ENCODE results near the gene PCDHA6.
"Not testable (repeated sequence)": the region's sequence is repeated elsewhere in the genome, so short reads cannot be mapped to it uniquely, and the experiment has no call there.

PCDHA6 gene

GRCh38 chr5:140821375-140822280, 6.1 kb upstream of the PCDHA6 start, which contains the start of gene PCDHA5:
Gene PCDHA5 (plus strand): TSS chr5:140821613.
- no peak for DNase-seq

DNA sequence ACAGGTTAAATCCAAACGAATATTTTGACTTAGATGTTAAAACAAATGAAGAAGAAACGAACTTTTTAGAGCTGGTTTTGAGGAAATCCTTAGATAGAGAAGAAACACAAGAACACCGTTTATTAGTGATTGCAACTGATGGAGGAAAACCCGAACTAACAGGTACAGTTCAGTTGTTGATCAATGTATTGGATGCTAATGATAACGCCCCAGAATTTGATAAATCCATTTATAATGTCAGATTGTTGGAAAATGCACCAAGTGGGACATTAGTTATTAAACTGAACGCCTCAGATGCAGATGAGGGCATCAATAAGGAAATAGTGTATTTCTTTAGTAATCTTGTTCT, 5.5 kb upstream of the PCDHA6 start:
- no peak for DNase-seq

GRCh38 chr5:140822969-140823368, 4.8 kb upstream of the PCDHA6 start:
- not testable (repeated sequence) for DNase-seq

- no peak for DNase-seq
Observed at GRCh38 chr5:140823475-140823874, 4.3 kb upstream of the PCDHA6 start.

DNA sequence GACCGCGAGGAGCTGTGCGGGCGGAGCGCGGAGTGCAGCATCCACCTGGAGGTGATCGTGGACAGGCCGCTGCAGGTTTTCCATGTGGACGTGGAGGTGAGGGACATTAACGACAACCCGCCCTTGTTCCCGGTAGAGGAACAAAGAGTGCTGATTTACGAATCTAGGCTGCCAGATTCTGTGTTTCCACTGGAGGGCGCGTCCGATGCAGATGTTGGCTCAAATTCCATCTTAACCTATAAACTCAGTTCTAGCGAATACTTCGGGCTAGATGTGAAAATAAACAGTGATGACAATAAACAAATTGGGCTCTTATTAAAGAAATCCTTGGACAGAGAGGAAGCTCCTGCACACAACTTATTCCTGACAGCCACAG, 590 bp downstream of the PCDHA6 start:
- no peak for DNase-seq

- not testable (repeated sequence) for DNase-seq
Observed at GRCh38 chr5:140829511-140830501, 2.0 kb downstream of the PCDHA6 start.

- peak; percentile 15 for DNase-seq
Observed at GRCh38 chr5:140833993-140834392, 6.2 kb downstream of the PCDHA6 start, which contains the start of gene PCDHA7. Gene PCDHA7 (plus strand): TSS chr5:140834269. CDS start chr5:140834384, 115 bp downstream.

- not testable (repeated sequence) for DNase-seq
Observed at GRCh38 chr5:140834439-140835008, 6.8 kb downstream of the PCDHA6 start.

GRCh38 chr5:140835622-140836510, 8.1 kb downstream of the PCDHA6 start:
- DNase-seq = no peak

DNA sequence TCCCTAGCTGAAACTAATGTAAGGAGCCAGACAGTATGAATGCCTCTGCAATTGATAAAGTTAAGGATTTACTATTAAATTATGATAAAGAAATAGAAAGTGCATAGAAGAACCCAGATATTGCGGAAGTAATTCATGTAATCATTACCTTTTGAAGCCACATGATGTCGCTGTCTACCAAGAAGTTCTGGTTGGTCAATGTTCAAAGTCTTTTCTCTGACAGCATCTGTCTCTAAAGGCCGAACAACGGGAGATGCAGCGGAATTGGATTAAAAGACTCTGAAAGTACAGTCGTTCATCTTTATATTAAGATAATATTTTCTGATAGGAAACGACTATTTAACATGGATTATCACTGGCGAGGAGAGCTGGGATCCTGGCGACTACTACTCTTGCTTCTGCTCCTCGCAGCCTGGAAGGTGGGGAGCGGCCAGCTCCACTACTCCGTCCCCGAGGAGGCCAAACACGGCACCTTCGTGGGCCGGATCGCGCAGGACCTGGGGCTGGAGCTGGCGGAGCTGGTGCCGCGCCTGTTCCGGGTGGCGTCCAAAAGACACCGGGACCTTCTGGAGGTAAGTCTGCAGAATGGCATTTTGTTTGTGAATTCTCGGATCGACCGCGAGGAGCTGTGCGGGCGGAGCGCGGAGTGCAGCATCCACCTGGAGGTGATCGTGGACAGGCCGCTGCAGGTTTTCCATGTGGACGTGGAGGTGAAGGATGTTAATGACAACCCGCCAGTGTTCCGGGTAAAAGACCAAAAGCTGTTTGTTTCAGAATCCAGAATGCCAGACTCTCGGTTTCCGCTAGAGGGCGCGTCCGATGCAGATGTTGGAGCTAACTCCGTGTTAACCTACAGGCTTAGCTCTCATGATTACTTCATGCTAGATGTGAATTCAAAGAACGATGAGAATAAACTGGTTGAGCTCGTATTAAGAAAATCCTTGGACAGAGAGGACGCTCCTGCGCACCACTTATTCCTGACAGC, 13.5 kb downstream of the PCDHA6 start, which contains the start of gene PCDHA8:
Gene PCDHA8, plus strand, starts transcription at position 210 of the 985 bp plus-strand sequence. Its CDS starts 135 bp downstream, at position 345.
- DNase-seq = peak; percentile 34

DNA sequence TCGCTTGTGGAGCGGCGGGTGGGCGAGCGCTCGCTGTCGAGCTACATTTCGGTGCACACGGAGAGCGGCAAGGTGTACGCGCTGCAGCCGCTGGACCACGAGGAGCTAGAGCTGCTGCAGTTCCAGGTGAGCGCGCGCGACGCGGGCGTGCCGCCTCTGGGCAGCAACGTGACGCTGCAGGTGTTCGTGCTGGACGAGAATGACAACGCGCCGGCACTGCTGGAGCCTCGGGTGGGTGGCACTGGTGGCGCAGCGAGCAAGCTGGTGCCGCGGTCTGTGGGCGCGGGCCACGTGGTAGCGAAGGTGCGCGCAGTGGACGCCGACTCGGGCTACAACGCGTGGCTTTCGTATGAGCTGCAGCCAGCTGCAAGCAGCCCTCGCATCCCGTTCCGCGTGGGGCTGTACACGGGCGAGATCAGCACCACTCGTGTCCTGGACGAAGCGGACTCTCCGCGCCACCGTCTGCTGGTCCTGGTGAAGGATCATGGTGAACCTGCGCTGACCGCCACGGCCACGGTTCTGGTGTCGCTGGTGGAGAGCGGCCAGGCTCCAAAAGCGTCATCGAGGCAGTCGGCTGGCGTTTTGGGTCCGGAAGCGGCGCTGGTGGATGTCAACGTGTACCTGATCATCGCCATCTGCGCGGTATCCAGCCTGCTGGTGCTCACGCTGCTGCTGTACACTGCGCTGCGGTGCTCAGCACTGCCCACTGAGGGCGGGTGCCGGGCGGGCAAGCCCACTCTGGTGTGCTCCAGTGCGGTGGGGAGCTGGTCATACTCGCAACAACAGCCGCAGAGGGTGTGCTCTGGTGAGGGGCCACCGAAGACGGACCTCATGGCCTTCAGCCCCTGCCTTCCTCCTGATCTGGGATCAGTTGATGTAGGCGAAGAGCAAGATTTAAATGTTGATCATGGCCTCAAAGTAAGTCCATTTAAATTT, 15.3 kb downstream of the PCDHA6 start:
- DNase-seq = no peak

GRCh38 chr5:140848139-140849102, 20.7 kb downstream of the PCDHA6 start, which contains the start of gene PCDHA9:
Gene PCDHA9 (plus strand): TSS chr5:140848382. CDS start chr5:140848496, 114 bp downstream.
- not testable (repeated sequence) for DNase-seq

DNA sequence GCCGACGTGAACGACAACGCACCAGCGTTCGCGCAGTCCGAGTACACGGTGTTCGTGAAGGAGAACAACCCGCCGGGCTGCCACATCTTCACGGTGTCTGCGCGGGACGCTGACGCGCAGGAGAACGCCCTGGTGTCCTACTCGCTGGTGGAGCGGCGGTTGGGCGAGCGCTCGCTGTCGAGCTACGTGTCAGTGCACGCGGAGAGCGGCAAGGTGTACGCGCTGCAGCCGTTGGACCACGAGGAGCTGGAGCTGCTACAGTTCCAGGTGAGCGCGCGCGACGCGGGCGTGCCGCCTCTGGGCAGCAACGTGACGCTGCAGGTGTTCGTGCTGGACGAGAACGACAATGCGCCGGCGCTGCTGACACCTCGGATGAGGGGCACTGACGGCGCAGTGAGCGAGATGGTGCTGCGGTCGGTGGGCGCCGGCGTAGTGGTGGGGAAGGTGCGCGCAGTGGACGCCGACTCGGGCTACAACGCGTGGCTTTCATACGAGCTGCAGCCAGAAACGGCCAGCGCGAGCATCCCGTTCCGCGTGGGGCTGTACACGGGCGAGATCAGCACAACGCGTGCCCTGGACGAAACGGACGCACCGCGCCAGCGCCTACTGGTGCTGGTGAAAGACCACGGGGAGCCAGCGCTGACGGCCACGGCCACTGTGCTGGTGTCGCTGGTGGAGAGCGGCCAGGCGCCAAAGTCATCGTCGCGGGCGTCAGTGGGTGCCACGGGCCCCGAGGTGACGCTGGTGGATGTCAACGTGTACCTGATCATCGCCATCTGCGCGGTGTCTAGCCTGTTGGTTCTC, 22.3 kb downstream of the PCDHA6 start:
- not testable (repeated sequence) for DNase-seq

- no peak for DNase-seq
Observed at GRCh38 chr5:140855772-140856674, 28.3 kb downstream of the PCDHA6 start, which contains the start of gene PCDHA10. Gene PCDHA10 (plus strand): TSS chr5:140855897. CDS start chr5:140856049, 152 bp downstream.

GRCh38 chr5:140857177-140857986, 29.6 kb downstream of the PCDHA6 start:
- no peak for DNase-seq

All from MV-4-11 (cell line).